GM18507 (cell line): ENCODE results near the gene IL17RD.

ENCODE experiments used
- DNase-seq: peaks from one replicate; pipeline ENCODE4 v3.0.0; 2011; ENCODE audit warnings: low read depth; ENCODE audit not compliant: insufficient read length; ENCODE audit errors: extremely low spot score
- FAIRE-seq: peaks from 2 replicates; lab custom pipeline; 2011; peaks lifted over from hg19 to GRCh38; lab: Jason Lieb, UNC

The IL17RD gene

DNA sequence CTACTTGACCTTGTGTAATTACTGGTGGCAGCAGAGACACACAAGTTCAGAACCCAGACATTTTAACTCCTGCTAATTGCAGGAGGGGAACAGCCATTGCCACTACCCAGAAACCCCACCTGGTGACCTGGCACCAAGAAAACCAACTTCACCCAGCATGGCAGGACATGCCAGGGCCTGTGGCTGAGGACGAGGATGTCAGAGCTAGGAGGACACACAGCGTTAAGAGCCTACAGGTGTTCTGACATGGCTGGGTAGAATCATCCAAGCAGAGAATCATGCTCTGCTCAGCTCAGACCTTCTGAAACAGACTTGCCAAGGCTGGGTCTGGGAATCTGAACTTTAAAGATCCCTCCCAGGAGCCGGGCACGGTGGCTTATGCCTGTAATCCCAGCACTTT lies 116.4 kb downstream of the IL17RD start:
- FAIRE-seq (no peak), DNase-seq (no peak)

DNA sequence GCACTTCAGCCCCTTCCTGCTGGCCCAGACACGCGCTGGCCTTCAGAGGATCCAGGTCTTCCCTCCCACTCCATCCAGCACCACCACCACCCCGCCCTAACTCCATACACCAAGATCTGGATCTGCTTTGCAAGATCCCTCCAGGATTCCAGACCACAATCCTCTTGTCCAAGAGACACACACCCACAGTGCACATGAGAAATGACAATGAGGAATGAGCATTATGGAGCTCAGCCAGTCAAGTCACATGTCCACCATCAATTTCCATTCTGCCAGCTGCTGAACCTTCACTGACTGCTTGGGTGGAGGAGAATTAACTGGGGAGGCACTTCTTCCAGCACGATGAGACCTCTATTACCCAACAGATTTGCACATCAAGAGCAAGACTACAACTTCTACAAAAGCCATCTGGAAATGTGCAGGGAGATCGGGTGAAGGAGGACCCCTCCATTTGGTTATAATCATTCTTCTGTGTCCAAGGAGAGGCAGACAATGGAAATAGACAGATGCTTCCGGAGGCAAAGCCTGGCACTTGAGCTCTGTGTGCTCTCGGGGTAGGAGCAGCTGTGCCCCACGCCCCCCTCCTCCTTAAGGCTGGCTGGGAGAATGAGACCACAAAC lies 117.0 kb downstream of the IL17RD start:
- DNase-seq (no peak), FAIRE-seq (no peak)

- FAIRE-seq (no peak), DNase-seq (no peak)
Observed at GRCh38 chr3:57046101-57046765, 118.9 kb downstream of the IL17RD start.

DNA sequence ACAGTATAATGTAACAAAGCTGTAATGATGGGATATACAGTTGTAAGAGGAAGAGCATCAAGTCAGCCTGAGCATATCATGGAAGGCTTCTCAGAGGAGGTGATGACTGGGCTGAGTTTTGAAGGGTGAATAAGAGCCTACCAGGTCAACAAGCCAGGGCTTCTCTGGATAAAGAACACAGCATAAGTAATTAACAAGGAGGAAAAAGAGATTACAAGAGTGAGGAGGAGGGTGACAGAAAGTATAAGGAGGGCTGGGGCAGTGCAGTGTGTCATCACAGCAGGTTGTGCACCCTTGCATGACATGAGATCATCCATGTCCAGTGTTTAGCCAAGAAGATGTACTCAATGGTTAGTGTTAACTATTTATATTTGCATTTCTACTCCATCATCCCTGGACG lies 121.6 kb downstream of the IL17RD start:
- DNase-seq (no peak), FAIRE-seq (no peak)

DNA sequence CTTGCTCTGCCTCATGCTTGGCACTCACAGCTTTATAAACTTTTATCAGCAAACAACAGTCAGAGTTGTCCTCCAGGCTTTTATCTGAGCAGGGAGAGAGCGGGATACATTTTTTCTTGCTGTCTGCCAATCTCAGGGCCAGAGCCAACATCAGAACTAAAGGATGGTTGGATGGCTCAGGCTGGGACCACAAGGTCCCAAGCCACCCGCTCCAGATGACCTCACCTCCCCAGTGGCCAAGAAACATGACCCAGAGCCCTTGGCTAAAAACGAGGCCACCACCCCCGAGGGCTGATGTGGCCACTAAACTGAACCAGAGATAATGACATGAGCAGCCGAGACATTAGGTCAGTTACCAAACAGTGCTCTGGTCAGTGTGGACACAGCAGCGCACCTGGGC lies 123.5 kb downstream of the IL17RD start:
- no peak for FAIRE-seq

More for the DNA sequence above, 123.5 kb downstream of the IL17RD start:
- no peak for DNase-seq
